SK-N-MC (cell line): Measurements from ENCODE around the gene ZC3H10.

Experiments
- DNase-seq: peaks from one replicate; pipeline ENCODE4 v3.0.0-alpha.2; 2011; ENCODE audit warnings: low read depth, low spot score
- H3K27ac ChIP-seq: fragments of 200-600 bp; sonication (generic); 2 replicates; pipeline ENCODE4 v1.5.1; 2016; ENCODE audit warnings: mixed run types
- H3K36me3 ChIP-seq: fragments of 200-600 bp; sonication (generic); 2 replicates; pipeline ENCODE4 v1.6.1; 2017; ENCODE audit warnings: antibody characterized with exemption, low read length, mixed read lengths; ENCODE audit not compliant: insufficient read depth
- H3K4me3 ChIP-seq: fragments of 200-600 bp; sonication (generic); 2 replicates; pipeline ENCODE4 v1.5.1; 2016
- H3K9ac ChIP-seq: fragments of 200-600 bp; sonication (generic); 2 replicates; pipeline ENCODE4 v1.8.0; 2017; ENCODE audit warnings: mixed run types, mixed read lengths; ENCODE audit not compliant: insufficient read length
- H3K9me3 ChIP-seq: fragments of 200-600 bp; sonication (generic); 2 replicates; pipeline ENCODE4 v1.6.1; 2017; ENCODE audit warnings: low read depth, mild to moderate bottlenecking, antibody characterized with exemption, low read length, moderate library complexity, mixed read lengths
- EZH2 ChIP-seq: fragments of 200-600 bp; sonication (generic); IDR thresholded peaks from one replicate; pipeline ENCODE4 v1.6.1; 2017; ENCODE audit warnings: antibody characterized with exemption
- FOXP2 ChIP-seq: optimal IDR thresholded peaks from 2 replicates; pipeline ENCODE3; 2011; ENCODE audit warnings: mild to moderate bottlenecking, moderate library complexity; ENCODE audit not compliant: insufficient read depth; ENCODE audit errors: extremely low read length, control extremely low read depth
- POLR2AphosphoS5 ChIP-seq: IDR thresholded peaks from 2 replicates; pipeline ENCODE4 v1.6.1; 2012; ENCODE audit warnings: mild to moderate bottlenecking, low read depth, low read length, borderline replicate concordance

ZC3H10 gene

GRCh38 chr12:56129942-56130495 is 12.0 kb downstream of the ZC3H10 start:
- no peak for TF ChIP-seq POLR2AphosphoS5
- no peak for TF ChIP-seq EZH2
- no peak for TF ChIP-seq FOXP2
- no peaks in the 10 kb centered on the region for H3K9me3 ChIP-seq
- peaks cover 42% of the 10 kb centered on the region for H3K36me3 ChIP-seq
- no peak overlapping the region for H3K9ac ChIP-seq
- no peak overlapping the region for H3K27ac ChIP-seq
- DNase-seq = no peak
- H3K4me3 ChIP-seq = peak overlapping the region; percentile 89; the same call in 1 of the 2 replicates

- H3K9ac ChIP-seq = no peak overlapping the region
- H3K4me3 ChIP-seq = no peak overlapping the region
- H3K27ac ChIP-seq = no peak overlapping the region
- peaks cover 42% of the 10 kb centered on the region for H3K36me3 ChIP-seq
- no peak for TF ChIP-seq FOXP2
- TF ChIP-seq POLR2AphosphoS5 = no peak
- TF ChIP-seq EZH2 = no peak
- no peak for DNase-seq
- no peaks in the 10 kb centered on the region for H3K9me3 ChIP-seq
Measured at GRCh38 chr12:56130876-56131275, 12.8 kb downstream of the ZC3H10 start.

GRCh38 chr12:56134897-56135296 is 16.8 kb downstream of the ZC3H10 start:
- Histone ChIP-seq H3K9ac (no peak overlapping the region), H3K36me3 (peaks cover 77% of the 10 kb centered on the region), H3K4me3 (no peak overlapping the region), H3K27ac (no peak overlapping the region), H3K9me3 (no peaks in the 10 kb centered on the region)
- no peak for TF ChIP-seq EZH2
- no peak for TF ChIP-seq POLR2AphosphoS5
- TF ChIP-seq FOXP2 = no peak
- DNase-seq = no peak

DNA sequence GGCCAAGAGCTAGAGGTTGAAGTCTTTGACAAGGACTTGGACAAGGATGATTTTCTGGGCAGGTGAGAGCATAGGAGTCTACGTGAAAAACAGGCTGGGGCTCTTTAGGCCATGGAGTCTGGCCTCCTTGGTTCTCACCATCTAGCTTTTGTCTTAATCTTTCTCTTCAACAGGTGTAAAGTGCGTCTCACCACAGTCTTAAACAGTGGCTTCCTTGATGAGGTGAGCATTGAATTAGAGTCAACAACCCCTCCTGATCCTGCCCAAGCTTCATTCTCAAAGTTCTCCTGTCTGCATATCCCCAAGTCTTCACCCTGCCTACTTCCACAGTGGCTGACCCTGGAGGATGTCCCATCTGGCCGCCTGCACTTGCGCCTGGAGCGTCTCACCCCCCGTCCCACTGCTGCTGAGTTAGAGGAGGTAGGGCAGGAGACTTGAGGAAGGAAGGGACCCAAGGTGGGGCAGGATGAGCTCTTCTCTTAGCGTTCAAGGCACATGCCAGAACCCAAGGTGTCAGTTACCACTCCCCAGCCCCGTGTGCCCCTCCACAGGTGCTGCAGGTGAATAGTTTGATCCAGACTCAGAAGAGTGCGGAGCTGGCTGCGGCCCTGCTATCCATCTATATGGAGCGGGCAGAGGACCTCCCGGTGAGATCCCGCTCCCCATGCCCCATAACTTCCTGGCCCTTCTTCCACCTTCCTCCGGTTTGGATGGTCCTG is 19.9 kb downstream of the ZC3H10 start:
- no peak overlapping the region for H3K4me3 ChIP-seq
- H3K9ac ChIP-seq = no peak overlapping the region
- peaks cover 74% of the 10 kb centered on the region for H3K36me3 ChIP-seq
- no peaks in the 10 kb centered on the region for H3K9me3 ChIP-seq
- H3K27ac ChIP-seq = no peak overlapping the region
- no peak for TF ChIP-seq POLR2AphosphoS5
- no peak for TF ChIP-seq FOXP2
- TF ChIP-seq EZH2 = no peak
- no peak for DNase-seq

GRCh38 chr12:56141946-56142784 is 24.1 kb downstream of the ZC3H10 start:
- peaks cover 70% of the 10 kb centered on the region for H3K36me3 ChIP-seq
- no peak overlapping the region for H3K9ac ChIP-seq
- DNase-seq = no peak
- no peak overlapping the region for H3K27ac ChIP-seq
- TF ChIP-seq EZH2 = no peak
- no peak for TF ChIP-seq FOXP2
- no peak for TF ChIP-seq POLR2AphosphoS5
- H3K9me3 ChIP-seq = no peaks in the 10 kb centered on the region
- H3K4me3 ChIP-seq = no peak overlapping the region

GRCh38 chr12:56143217-56143616 is 25.2 kb downstream of the ZC3H10 start:
- no peaks in the 10 kb centered on the region for H3K9me3 ChIP-seq
- H3K9ac ChIP-seq = no peak overlapping the region
- H3K27ac ChIP-seq = no peak overlapping the region
- peaks cover 60% of the 10 kb centered on the region for H3K36me3 ChIP-seq
- no peak for DNase-seq
- TF ChIP-seq POLR2AphosphoS5 (no peak), EZH2 (no peak), FOXP2 (no peak)
- H3K4me3 ChIP-seq = no peak overlapping the region

DNA sequence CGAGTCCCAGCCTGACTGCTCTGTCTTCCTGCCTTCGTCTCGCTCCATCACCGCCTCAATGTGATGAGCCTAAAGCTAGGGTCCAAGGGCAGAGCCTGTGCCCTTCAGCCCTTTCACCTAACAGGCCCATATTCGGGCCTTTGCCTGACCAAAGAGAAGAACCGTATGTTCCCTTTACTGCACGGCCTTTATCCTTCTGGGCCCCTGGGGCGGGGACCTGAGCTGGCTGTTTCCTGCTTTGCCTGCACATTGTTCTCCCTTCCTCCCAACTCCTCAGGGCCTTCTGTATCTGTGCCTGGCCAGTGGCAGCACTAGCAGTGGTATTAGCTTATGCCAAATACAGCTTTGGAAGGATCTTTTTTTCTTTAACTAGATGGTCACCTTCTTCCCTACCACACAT is 25.8 kb downstream of the ZC3H10 start:
- Histone ChIP-seq H3K4me3 (no peak overlapping the region), H3K9me3 (no peaks in the 10 kb centered on the region), H3K27ac (no peak overlapping the region), H3K9ac (no peak overlapping the region), H3K36me3 (peaks cover 53% of the 10 kb centered on the region)
- TF ChIP-seq EZH2 (no peak), POLR2AphosphoS5 (no peak), FOXP2 (no peak)
- no peak for DNase-seq

DNA sequence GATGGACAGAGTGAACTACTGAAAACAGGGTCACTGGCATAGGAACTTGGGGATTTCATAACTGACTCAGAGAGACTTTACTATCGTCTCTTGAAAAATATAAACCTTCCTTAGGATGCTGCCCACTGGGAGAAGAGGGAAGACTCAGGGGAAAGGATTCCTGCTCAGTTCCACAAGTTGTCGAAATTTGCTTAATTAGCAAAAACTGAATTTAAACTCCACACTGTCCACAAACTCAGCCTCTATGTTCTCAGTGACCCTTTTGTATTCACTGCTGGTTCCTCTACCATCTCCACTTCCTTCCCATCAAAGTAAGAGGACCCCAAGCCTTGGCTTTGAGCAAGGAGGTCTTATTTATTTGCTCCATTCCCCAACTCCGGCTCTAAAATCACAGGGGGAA is 27.2 kb downstream of the ZC3H10 start:
- H3K36me3 ChIP-seq = peaks cover 42% of the 10 kb centered on the region; the same call in 1 of the 2 replicates
- no peak overlapping the region for H3K27ac ChIP-seq
- H3K9ac ChIP-seq = no peak overlapping the region
- DNase-seq = no peak
- no peak overlapping the region for H3K4me3 ChIP-seq
- no peaks in the 10 kb centered on the region for H3K9me3 ChIP-seq
- TF ChIP-seq EZH2 (no peak), POLR2AphosphoS5 (no peak), FOXP2 (no peak)
